ENCODE measurements around the gene UGT1A8. TPM values are rescaled to one million over a fixed set of nuclear protein-coding genes. Genes with fewer than 3 reads are reported as not detected.

Gene UGT1A8
- polyA plus RNA-seq, 1 of the 3 experiments (the other 2 are of a cell fraction): not detected

DNA sequence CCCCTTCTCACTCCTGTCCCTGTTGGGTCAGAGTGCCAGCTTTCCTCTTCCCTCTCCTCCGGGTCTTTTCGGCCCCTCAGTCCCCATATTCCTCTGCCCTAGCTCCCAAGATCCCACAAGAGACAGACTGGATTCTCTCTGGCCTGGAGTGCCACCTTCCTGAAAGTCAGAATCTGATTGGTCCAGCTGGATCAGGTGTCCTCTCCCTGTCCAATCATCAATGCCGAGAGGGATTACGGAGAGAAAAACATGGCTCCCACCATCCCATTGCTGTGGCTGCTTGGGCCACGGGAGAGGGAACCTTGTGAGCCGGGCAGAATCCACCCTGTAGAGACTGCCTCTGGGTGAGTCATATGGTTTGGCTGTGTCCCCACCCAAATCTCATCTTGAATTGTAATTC is 158.0 kb downstream of the UGT1A8 start:
- H3K36me3 ChIP-seq (replicated peaks in 1 of 2; ENCODE audit: control insufficient read depth in 1 of 2, insufficient read depth in 2 of 2, low read length in 1 of 2): no peaks in the 10 kb centered on the region
- CTCF ChIA-PET: no interaction called here

More for the DNA sequence above, 158.0 kb downstream of the UGT1A8 start:
- Histone ChIP-seq H4K20me1 (ENCODE audit: insufficient read depth) (no peaks in the 10 kb centered on the region), H3K4me1 (ENCODE audit: control insufficient read depth in 1 of 2, insufficient read depth in 2 of 2, low read depth in 1 of 2, low read length in 1 of 2) (no peaks in the 10 kb centered on the region), H2AFZ (ENCODE audit: low read depth) (no peak overlapping the region), H3K4me2 (no peak overlapping the region), H3K79me2 (ENCODE audit: insufficient read depth) (no peaks in the 10 kb centered on the region), H3K9me3 (no peaks in the 10 kb centered on the region), H3K9me2 (no peaks in the 10 kb centered on the region), H3K4me3 (ENCODE audit: low read depth in 2 of 2, low read length in 1 of 2) (no peak overlapping the region), H3K27me3 (ENCODE audit: insufficient read depth) (no peaks in the 10 kb centered on the region; the same call in 1 of the 2 replicates), H3F3A (replicated peaks; ENCODE audit: insufficient read depth) (no peaks in the 10 kb centered on the region), H3K27ac (ENCODE audit: low read depth in 2 of 2, low read length in 1 of 2) (no peak overlapping the region), H3K9ac (no peak overlapping the region)
- POLR2A ChIA-PET: no interaction called here
- no peak for DNase-seq
- no peak for TF ChIP-seq TEAD4 (IDR thresholded peaks at IDR 0.05; ENCODE audit: borderline replicate concordance, insufficient read depth)
- no peak for TF ChIP-seq FOXJ3 (CRISPR knock-in tag; IDR thresholded peaks at IDR 0.05)
- TF ChIP-seq FOXM1 (IDR thresholded peaks at IDR 0.05; ENCODE audit: low read depth): no peak
- TF ChIP-seq, protein P1, sequence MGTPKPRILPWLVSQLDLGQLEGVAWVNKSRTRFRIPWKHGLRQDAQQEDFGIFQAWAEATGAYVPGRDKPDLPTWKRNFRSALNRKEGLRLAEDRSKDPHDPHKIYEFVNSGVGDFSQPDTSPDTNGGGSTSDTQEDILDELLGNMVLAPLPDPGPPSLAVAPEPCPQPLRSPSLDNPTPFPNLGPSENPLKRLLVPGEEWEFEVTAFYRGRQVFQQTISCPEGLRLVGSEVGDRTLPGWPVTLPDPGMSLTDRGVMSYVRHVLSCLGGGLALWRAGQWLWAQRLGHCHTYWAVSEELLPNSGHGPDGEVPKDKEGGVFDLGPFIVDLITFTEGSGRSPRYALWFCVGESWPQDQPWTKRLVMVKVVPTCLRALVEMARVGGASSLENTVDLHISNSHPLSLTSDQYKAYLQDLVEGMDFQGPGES (IDR thresholded peaks at IDR 0.05; ENCODE audit: low read depth, low read length): no peak
- TF ChIP-seq YY1 (IDR thresholded peaks at IDR 0.05; ENCODE audit: low read depth): no peak
- TF ChIP-seq, protein P2, sequence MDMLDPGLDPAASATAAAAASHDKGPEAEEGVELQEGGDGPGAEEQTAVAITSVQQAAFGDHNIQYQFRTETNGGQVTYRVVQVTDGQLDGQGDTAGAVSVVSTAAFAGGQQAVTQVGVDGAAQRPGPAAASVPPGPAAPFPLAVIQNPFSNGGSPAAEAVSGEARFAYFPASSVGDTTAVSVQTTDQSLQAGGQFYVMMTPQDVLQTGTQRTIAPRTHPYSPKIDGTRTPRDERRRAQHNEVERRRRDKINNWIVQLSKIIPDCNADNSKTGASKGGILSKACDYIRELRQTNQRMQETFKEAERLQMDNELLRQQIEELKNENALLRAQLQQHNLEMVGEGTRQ (IDR thresholded peaks at IDR 0.05; ENCODE audit: borderline replicate concordance, low read depth, low read length): no peak
- no peak for TF ChIP-seq CTCF (IDR thresholded peaks at IDR 0.05)
- no peak for TF ChIP-seq CHD2 (IDR thresholded peaks at IDR 0.05; ENCODE audit: low read length, partially characterized antibody)
- no peak for TF ChIP-seq GABPA (IDR thresholded peaks at IDR 0.05; ENCODE audit: low read depth)
- TF ChIP-seq, protein P3, sequence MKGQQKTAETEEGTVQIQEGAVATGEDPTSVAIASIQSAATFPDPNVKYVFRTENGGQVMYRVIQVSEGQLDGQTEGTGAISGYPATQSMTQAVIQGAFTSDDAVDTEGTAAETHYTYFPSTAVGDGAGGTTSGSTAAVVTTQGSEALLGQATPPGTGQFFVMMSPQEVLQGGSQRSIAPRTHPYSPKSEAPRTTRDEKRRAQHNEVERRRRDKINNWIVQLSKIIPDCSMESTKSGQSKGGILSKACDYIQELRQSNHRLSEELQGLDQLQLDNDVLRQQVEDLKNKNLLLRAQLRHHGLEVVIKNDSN (IDR thresholded peaks at IDR 0.05; ENCODE audit: borderline replicate concordance, low read depth): no peak
- TF ChIP-seq ZBTB33 (IDR thresholded peaks at IDR 0.05; ENCODE audit: borderline replicate concordance, low read depth): no peak
- TF ChIP-seq SMC3 (IDR thresholded peaks at IDR 0.05; ENCODE audit: low read depth, low read length): no peak
- no peak for TF ChIP-seq RAD21 (IDR thresholded peaks at IDR 0.05; ENCODE audit: low read length)
- TF ChIP-seq RFX5 (IDR thresholded peaks at IDR 0.05; ENCODE audit: low read length): no peak
- TF ChIP-seq EP300 (IDR thresholded peaks at IDR 0.05; ENCODE audit: borderline replicate concordance in 1 of 2, low read depth in 1 of 2, low read length in 1 of 2): no peak
- no peak for TF ChIP-seq NFIC (IDR thresholded peaks at IDR 0.05; ENCODE audit: borderline replicate concordance)
- TF ChIP-seq TCF12 (IDR thresholded peaks at IDR 0.05): no peak
- no peak for TF ChIP-seq GATA2 (CRISPR knock-in tag; IDR thresholded peaks at IDR 0.05)
- no peak for TF ChIP-seq MXI1 (IDR thresholded peaks at IDR 0.05; ENCODE audit: low read depth, low read length)
- TF ChIP-seq, protein P4, sequence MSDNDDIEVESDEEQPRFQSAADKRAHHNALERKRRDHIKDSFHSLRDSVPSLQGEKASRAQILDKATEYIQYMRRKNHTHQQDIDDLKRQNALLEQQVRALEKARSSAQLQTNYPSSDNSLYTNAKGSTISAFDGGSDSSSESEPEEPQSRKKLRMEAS (IDR thresholded peaks at IDR 0.05; ENCODE audit: low read depth): no peak
- WGBS (ENCODE audit: low lambda C conversion rate): 61% methylated on average over 6 of the region's 6 CpGs

Data from SK-N-SH (cell line).